SK-N-SH (cell line): ENCODE measurements around the gene SPINK1. TPM values are rescaled to one million over a fixed set of nuclear protein-coding genes. Genes with fewer than 3 reads are reported as not detected.

Experiments
- CTCF ChIA-PET: fragments of 300-600, 350-600 bp; formaldehyde crosslinking; extraction: SDS; loops from one replicate; lab custom pipeline; 2021; lab: Yijun Ruan, JAX
- POLR2A ChIA-PET: fragments of 350-600 bp; sonication (Branson Sonifier 250); formaldehyde crosslinking; extraction: SDS; loops from one replicate; lab custom pipeline; 2020; ENCODE audit warnings: antibody characterized with exemption, inconsistent platforms; lab: Yijun Ruan, JAX
- DNase-seq: peaks from one replicate; pipeline ENCODE4 v3.0.0; 2012
- H2AFZ ChIP-seq: fragments of 200-600 bp; sonication (generic); 2 replicates; pipeline ENCODE4 v1.8.1; 2016; ENCODE audit warnings: antibody characterized with exemption, mild to moderate bottlenecking, low read depth
- H3F3A ChIP-seq: fragments of 200-600 bp; sonication (generic); replicated peaks from 2 replicates; pipeline ENCODE3; 2016; ENCODE audit warnings: antibody characterized with exemption, mild to moderate bottlenecking; ENCODE audit not compliant: insufficient read depth
- H3K27ac ChIP-seq, 2 experiments: fragments of 200-500 bp in 1 of 2; fragments of 200-600 bp in 1 of 2; sonication (Bioruptor generic) in 1 of 2; sonication (generic), shearing (Covaris generic) in 1 of 2; 2 replicates each; pipeline versions ENCODE4 v1.5.1 to v1.6.1; 2014 to 2016; ENCODE audit warnings: low read depth in 2 of 2, inconsistent platforms in 1 of 2, low read length in 1 of 2, mild to moderate bottlenecking in 1 of 2, mixed read lengths in 1 of 2
- H3K27me3 ChIP-seq: fragments of 200-600 bp; sonication (generic), shearing (Covaris generic); 2 replicates; pipeline ENCODE4 v1.6.1; 2016; ENCODE audit warnings: mixed run types; ENCODE audit not compliant: insufficient read depth
- H3K36me3 ChIP-seq, 2 experiments: fragments of 200-500 bp in 1 of 2; fragments of 200-600 bp in 1 of 2; sonication (Bioruptor generic) in 1 of 2; sonication (generic) in 1 of 2; replicated peaks in 1 of 2; 2 replicates each; pipeline versions ENCODE3 to v1.5.1; 2014 to 2016; ENCODE audit warnings: low read length in 1 of 2, mild to moderate bottlenecking in 1 of 2; ENCODE audit not compliant: insufficient read depth in 2 of 2, control insufficient read depth in 1 of 2
- H3K4me1 ChIP-seq, 2 experiments: fragments of 200-500 bp in 1 of 2; fragments of 200-600 bp in 1 of 2; sonication (Bioruptor generic) in 1 of 2; sonication (generic), shearing (Covaris generic) in 1 of 2; 2 replicates each; pipeline versions ENCODE4 v1.5.1 to v1.6.1; 2014 to 2016; ENCODE audit warnings: low read depth in 1 of 2, low read length in 1 of 2, mixed run types in 1 of 2; ENCODE audit not compliant: insufficient read depth in 2 of 2, control insufficient read depth in 1 of 2
- H3K4me2 ChIP-seq: fragments of 200-600 bp; sonication (generic), shearing (Covaris generic); 2 replicates; pipeline ENCODE4 v1.6.1; 2017; ENCODE audit warnings: mixed run types
- H3K4me3 ChIP-seq, 2 experiments: fragments of 200-500 bp in 1 of 2; fragments of 200-600 bp in 1 of 2; sonication (Bioruptor generic) in 1 of 2; sonication (generic), shearing (Covaris generic) in 1 of 2; 2 replicates each; pipeline versions ENCODE4 v1.5.1 to v1.8.1; 2014 to 2016; ENCODE audit warnings: low read depth in 2 of 2, inconsistent platforms in 1 of 2, low read length in 1 of 2, mild to moderate bottlenecking in 1 of 2, mixed read lengths in 1 of 2, moderate library complexity in 1 of 2
- H3K79me2 ChIP-seq: fragments of 200-600 bp; sonication (generic); 2 replicates; pipeline ENCODE4 v1.8.1; 2017; ENCODE audit warnings: mild to moderate bottlenecking; ENCODE audit not compliant: insufficient read depth
- H3K9ac ChIP-seq: fragments of 200-600 bp; sonication (generic); 2 replicates; pipeline ENCODE4 v1.6.1; 2017; ENCODE audit warnings: mixed run types
- H3K9me2 ChIP-seq: fragments of 200-600 bp; sonication (generic); 2 replicates; pipeline ENCODE4 v1.6.1; 2017; ENCODE audit warnings: mixed run types
- H3K9me3 ChIP-seq: fragments of 200-600 bp; sonication (generic); 2 replicates; pipeline ENCODE4 v1.6.1; 2017; ENCODE audit warnings: mixed run types, mild to moderate bottlenecking, moderate library complexity
- H4K20me1 ChIP-seq: fragments of 200-600 bp; sonication (generic); 2 replicates; pipeline ENCODE4 v1.6.1; 2017; ENCODE audit warnings: mild to moderate bottlenecking, mixed run types; ENCODE audit not compliant: insufficient read depth
- EP300 ChIP-seq, 2 experiments: IDR thresholded peaks; 2 replicates each; pipeline versions ENCODE4 v1.4.0 to v1.6.1; 2012; ENCODE audit warnings: borderline replicate concordance in 1 of 2, low read depth in 1 of 2, low read length in 1 of 2
- FOSL2 ChIP-seq: IDR thresholded peaks from 2 replicates; pipeline ENCODE4 v1.4.0; 2012; ENCODE audit warnings: low read depth, mild to moderate bottlenecking, moderate library complexity, borderline replicate concordance
- FOXJ3 ChIP-seq: sonication (generic); formaldehyde crosslinking; IDR thresholded peaks from 2 replicates; pipeline ENCODE4 v1.5.1; 2020; ENCODE audit warnings: mild to moderate bottlenecking, missing genetic modification reagents
- FOXM1 ChIP-seq: IDR thresholded peaks from 2 replicates; pipeline ENCODE4 v1.4.0; 2012; ENCODE audit warnings: low read depth, mild to moderate bottlenecking
- GABPA ChIP-seq: IDR thresholded peaks from 2 replicates; pipeline ENCODE4 v1.4.0; 2012; ENCODE audit warnings: low read depth, mild to moderate bottlenecking
- JUND ChIP-seq: IDR thresholded peaks from 2 replicates; pipeline ENCODE4 v1.4.0; 2012
- NFIC ChIP-seq: IDR thresholded peaks from 2 replicates; pipeline ENCODE4 v1.4.0; 2012; ENCODE audit warnings: borderline replicate concordance
- NRF1 ChIP-seq: IDR thresholded peaks from 2 replicates; pipeline ENCODE4 v1.6.1; 2012; ENCODE audit warnings: low read depth, mild to moderate bottlenecking, low read length
- RAD21 ChIP-seq: IDR thresholded peaks from 2 replicates; pipeline ENCODE4 v1.6.1; 2012; ENCODE audit warnings: mild to moderate bottlenecking, low read length
- RCOR1 ChIP-seq: fragments of 150-350 bp; IDR thresholded peaks from 2 replicates; pipeline ENCODE4 v1.6.1; 2017; ENCODE audit warnings: antibody characterized with exemption, low read length
- RFX5 ChIP-seq: IDR thresholded peaks from 2 replicates; pipeline ENCODE4 v1.6.1; 2012; ENCODE audit warnings: mild to moderate bottlenecking, improper control_type of control experiment, low read length
- RXRA ChIP-seq: IDR thresholded peaks from 2 replicates; pipeline ENCODE4 v1.4.0; 2012; ENCODE audit warnings: low read depth, mild to moderate bottlenecking, borderline replicate concordance
- SIN3A ChIP-seq: IDR thresholded peaks from 2 replicates; pipeline ENCODE4 v1.6.1; 2012; ENCODE audit warnings: low read depth, mild to moderate bottlenecking, low read length, moderate library complexity, borderline replicate concordance
- TAF1 ChIP-seq: IDR thresholded peaks from 2 replicates; pipeline ENCODE4 v1.6.1; 2012; ENCODE audit warnings: low read depth, mild to moderate bottlenecking, low read length, moderate library complexity, borderline replicate concordance
- WGBS: methylation state at CpG from one replicate; pipeline ENCODE4 v1.1.6; 2017; ENCODE audit warnings: low lambda C conversion rate; 5-methylcytosine and 5-hydroxymethylcytosine counted together
- polyA plus RNA-seq, 3 experiments: library from polyadenylated mRNA; depleted of rRNA; stranded (reverse); fragments of >200 nt; gene quantifications; 2 replicates each; pipeline ENCODE4 v1.2.3, GENCODE V29; 2012
- TF ChIP-seq, protein P1 (sequence below): fragments of 200-600 bp; sonication (generic); IDR thresholded peaks from 2 replicates; pipeline ENCODE4 v1.6.1; 2017; ENCODE audit warnings: antibody characterized with exemption, mild to moderate bottlenecking, moderate library complexity
- TF ChIP-seq, protein P2 (sequence below): IDR thresholded peaks from 2 replicates; pipeline ENCODE4 v1.4.0; 2012; ENCODE audit warnings: low read depth, borderline replicate concordance
- TF ChIP-seq, protein P3 (sequence below): fragments of 150-350 bp; IDR thresholded peaks from 2 replicates; pipeline ENCODE4 v1.6.1; 2016; ENCODE audit warnings: mild to moderate bottlenecking, low read depth, low read length

The SPINK1 gene
- polyA plus RNA-seq, 1 of the 3 experiments (the other 2 are of a cell fraction): not detected

DNA sequence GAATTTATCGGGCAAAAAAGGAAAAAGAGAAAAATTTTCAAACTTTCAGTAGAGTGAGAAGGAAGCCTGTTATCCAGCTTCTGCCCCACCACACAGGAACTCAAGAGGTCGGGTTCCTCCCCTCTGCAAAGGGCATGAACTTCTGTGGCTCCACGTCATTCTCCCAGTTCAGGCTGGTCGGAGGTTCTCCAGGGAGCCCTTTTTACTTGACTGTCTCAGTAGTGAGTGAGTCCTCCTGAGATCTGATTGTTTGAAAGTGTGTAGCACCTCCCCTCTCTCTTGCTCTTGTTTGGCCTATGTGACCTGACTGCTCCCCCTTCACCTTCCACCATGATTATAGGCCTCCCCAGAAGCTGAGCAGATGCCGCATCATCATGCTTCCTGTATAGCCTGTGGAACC lies 9.7 kb downstream of the SPINK1 start:
- no peaks in the 10 kb centered on the region for H3F3A ChIP-seq
- ChIA-PET CTCF (interaction anchor here (1.0 to 6.1 kb wide), 18 partner anchors 10 to 308 kb away, joined by 3 to 257 read pairs (median 11); no protein-coding TSS in a partner anchor), POLR2A (no interaction called here)
- H3K4me2 ChIP-seq: no peak overlapping the region
- no peaks in the 10 kb centered on the region for H3K27me3 ChIP-seq
- no peaks in the 10 kb centered on the region for H3K9me3 ChIP-seq
- 79% methylated on average over 4 of the region's 5 CpGs for WGBS
- H3K9ac ChIP-seq: no peak overlapping the region
- H3K4me3 ChIP-seq: no peak overlapping the region
- H3K9me2 ChIP-seq: no peaks in the 10 kb centered on the region
- H3K27ac ChIP-seq: no peak overlapping the region
- peaks cover 0 to 8% of the 10 kb centered on the region in 2 experiments; a peak in 1 of 4 replicates for H3K4me1 ChIP-seq
- DNase-seq: no peak
- H3K79me2 ChIP-seq: no peaks in the 10 kb centered on the region
- H2AFZ ChIP-seq: no peak overlapping the region
- TF ChIP-seq, protein P1, sequence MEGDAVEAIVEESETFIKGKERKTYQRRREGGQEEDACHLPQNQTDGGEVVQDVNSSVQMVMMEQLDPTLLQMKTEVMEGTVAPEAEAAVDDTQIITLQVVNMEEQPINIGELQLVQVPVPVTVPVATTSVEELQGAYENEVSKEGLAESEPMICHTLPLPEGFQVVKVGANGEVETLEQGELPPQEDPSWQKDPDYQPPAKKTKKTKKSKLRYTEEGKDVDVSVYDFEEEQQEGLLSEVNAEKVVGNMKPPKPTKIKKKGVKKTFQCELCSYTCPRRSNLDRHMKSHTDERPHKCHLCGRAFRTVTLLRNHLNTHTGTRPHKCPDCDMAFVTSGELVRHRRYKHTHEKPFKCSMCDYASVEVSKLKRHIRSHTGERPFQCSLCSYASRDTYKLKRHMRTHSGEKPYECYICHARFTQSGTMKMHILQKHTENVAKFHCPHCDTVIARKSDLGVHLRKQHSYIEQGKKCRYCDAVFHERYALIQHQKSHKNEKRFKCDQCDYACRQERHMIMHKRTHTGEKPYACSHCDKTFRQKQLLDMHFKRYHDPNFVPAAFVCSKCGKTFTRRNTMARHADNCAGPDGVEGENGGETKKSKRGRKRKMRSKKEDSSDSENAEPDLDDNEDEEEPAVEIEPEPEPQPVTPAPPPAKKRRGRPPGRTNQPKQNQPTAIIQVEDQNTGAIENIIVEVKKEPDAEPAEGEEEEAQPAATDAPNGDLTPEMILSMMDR: no peak
- TF ChIP-seq, all 33 proteins: peak for 0
- Histone ChIP-seq H4K20me1 (no peaks in the 10 kb centered on the region), H3K36me3 (no peaks in the 10 kb centered on the region)

DNA sequence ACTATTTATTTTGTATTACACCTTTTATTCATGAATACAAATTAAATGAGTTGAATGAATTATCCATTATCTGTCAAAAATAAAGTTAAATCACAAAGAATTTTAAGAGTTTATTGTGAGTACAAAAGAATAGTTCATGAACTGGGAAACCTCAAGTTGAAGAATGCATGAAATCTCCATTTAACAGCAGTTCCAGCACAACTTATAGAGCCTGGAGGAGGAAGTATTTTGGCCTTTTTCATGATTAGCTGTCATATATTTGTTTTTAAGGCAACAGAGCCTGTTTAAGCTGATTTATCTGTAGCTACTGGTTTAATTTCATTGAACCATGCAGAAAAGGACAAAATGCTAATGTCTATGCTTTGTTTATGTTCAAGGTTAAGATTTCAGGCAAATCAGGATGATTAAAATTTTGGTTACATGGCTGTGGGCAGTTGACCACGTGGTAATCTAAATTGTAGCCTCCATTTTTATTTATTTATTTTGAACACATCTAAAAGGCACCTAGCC lies 12.2 kb downstream of the SPINK1 start:
- TF ChIP-seq FOXM1 (no peak), FOXJ3 (CRISPR knock-in tag) (no peak), NFIC (no peak), SIN3A (no peak), NRF1 (no peak), RXRA (no peak), RAD21 (no peak), RCOR1 (no peak), GABPA (no peak), JUND (no peak), EP300 (IDR thresholded peaks at IDR 0.05; ENCODE audit: borderline replicate concordance in 1 of 2, low read depth in 1 of 2, low read length in 1 of 2) (no peak), FOSL2 (no peak), RFX5 (no peak), TAF1 (no peak)
- TF ChIP-seq, protein P2, sequence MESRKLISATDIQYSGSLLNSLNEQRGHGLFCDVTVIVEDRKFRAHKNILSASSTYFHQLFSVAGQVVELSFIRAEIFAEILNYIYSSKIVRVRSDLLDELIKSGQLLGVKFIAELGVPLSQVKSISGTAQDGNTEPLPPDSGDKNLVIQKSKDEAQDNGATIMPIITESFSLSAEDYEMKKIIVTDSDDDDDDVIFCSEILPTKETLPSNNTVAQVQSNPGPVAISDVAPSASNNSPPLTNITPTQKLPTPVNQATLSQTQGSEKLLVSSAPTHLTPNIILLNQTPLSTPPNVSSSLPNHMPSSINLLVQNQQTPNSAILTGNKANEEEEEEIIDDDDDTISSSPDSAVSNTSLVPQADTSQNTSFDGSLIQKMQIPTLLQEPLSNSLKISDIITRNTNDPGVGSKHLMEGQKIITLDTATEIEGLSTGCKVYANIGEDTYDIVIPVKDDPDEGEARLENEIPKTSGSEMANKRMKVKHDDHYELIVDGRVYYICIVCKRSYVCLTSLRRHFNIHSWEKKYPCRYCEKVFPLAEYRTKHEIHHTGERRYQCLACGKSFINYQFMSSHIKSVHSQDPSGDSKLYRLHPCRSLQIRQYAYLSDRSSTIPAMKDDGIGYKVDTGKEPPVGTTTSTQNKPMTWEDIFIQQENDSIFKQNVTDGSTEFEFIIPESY: no peak
- TF ChIP-seq, protein P3, sequence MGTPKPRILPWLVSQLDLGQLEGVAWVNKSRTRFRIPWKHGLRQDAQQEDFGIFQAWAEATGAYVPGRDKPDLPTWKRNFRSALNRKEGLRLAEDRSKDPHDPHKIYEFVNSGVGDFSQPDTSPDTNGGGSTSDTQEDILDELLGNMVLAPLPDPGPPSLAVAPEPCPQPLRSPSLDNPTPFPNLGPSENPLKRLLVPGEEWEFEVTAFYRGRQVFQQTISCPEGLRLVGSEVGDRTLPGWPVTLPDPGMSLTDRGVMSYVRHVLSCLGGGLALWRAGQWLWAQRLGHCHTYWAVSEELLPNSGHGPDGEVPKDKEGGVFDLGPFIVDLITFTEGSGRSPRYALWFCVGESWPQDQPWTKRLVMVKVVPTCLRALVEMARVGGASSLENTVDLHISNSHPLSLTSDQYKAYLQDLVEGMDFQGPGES: no peak
- TF ChIP-seq, all 33 proteins: peak for 0
- H3K79me2 ChIP-seq: no peaks in the 10 kb centered on the region
- ChIA-PET CTCF (interaction anchor here (0.6 to 2.5 kb wide), 3 partner anchors 30 to 191 kb away, joined by 3 to 20 read pairs (median 5); no protein-coding TSS in a partner anchor), POLR2A (no interaction called here)
- H3K4me1 ChIP-seq: peaks cover 0 to 8% of the 10 kb centered on the region in 2 experiments; a peak in 1 of 4 replicates
- no peak overlapping the region for H3K4me3 ChIP-seq
- no peaks in the 10 kb centered on the region for H4K20me1 ChIP-seq
- H3K9me2 ChIP-seq: no peaks in the 10 kb centered on the region
- no peak overlapping the region for H3K4me2 ChIP-seq
- H3K9me3 ChIP-seq: 0 out of 2 replicates have a peak, but pooled peaks cover 4% of the 10 kb centered on the region
- 26% methylated on average over 1 of the region's 1 CpG for WGBS
- no peaks in the 10 kb centered on the region for H3K36me3 ChIP-seq
- no peaks in the 10 kb centered on the region for H3F3A ChIP-seq
- H3K27me3 ChIP-seq: no peaks in the 10 kb centered on the region
- H3K9ac ChIP-seq: no peak overlapping the region
- no peak for DNase-seq
- no peak overlapping the region for H2AFZ ChIP-seq
- no peak overlapping the region for H3K27ac ChIP-seq
